GM12875 (cell line): ENCODE measurements around the gene KCNAB2.

Experiments used
- H3K4me3 ChIP-seq: one replicate; pipeline ENCODE4 v1.5.1; 2011; ENCODE audit warnings: low read depth, low read length, control low read depth
- CTCF ChIP-seq: IDR thresholded peaks from 2 replicates; pipeline ENCODE4 v1.5.1; 2011; ENCODE audit warnings: low read depth, mild to moderate bottlenecking, control low read depth, inconsistent platforms, low read length, moderate library complexity, borderline replicate concordance; ENCODE audit not compliant: insufficient read depth

Gene KCNAB2

GRCh38 chr1:6101826-6102531 lies 56.3 kb downstream of the KCNAB2 start:
- H3K4me3 ChIP-seq: no peak overlapping the region

GRCh38 chr1:6102532-6102845 lies 56.8 kb downstream of the KCNAB2 start:
- no peak overlapping the region for H3K4me3 ChIP-seq
- no peak for TF ChIP-seq CTCF

More at GRCh38 chr1:6101826-6102531, 56.3 kb downstream of the KCNAB2 start:
- TF ChIP-seq CTCF: no peak

- no peak for TF ChIP-seq CTCF
- no peak overlapping the region for H3K4me3 ChIP-seq
Measured at GRCh38 chr1:6103111-6103853, 57.6 kb downstream of the KCNAB2 start.

GRCh38 chr1:6103854-6104530 lies 58.3 kb downstream of the KCNAB2 start:
- no peak for TF ChIP-seq CTCF
- no peak overlapping the region for H3K4me3 ChIP-seq

- TF ChIP-seq CTCF: no peak
- H3K4me3 ChIP-seq: no peak overlapping the region
Measured at GRCh38 chr1:6104631-6105030, 58.9 kb downstream of the KCNAB2 start.

- H3K4me3 ChIP-seq: no peak overlapping the region
- TF ChIP-seq CTCF: no peak
Measured at GRCh38 chr1:6105218-6105679, 59.6 kb downstream of the KCNAB2 start.
